ENCODE data around the gene PRIMPOL. TPM values are rescaled to one million over a fixed set of nuclear protein-coding genes. Genes with fewer than 3 reads are reported as not detected.
"Not testable (repeated sequence)": the region's sequence is repeated elsewhere in the genome, so short reads cannot be mapped to it uniquely, and the experiment has no call there.

Gene PRIMPOL
- total and polyA plus RNA-seq, 5 donors from 2014 or later: 10.1 to 20.1 (median 16.5) TPM

GRCh38 chr4:184616168-184616567 is 33.4 kb upstream of the PRIMPOL start:
- H3K4me3 ChIP-seq (ENCODE audit: low read depth, low read length); H3K27ac ChIP-seq (ENCODE audit: insufficient read depth, low read length, poor library complexity, severe bottlenecking); H3K36me3 Mint-ChIP-seq; H3K4me1 Mint-ChIP-seq; ATAC-seq (ENCODE audit: low read depth in 2 of 2); H3K27me3 ChIP-seq (ENCODE audit: control insufficient read depth, insufficient read depth, low read length); H3K4me1 ChIP-seq (ENCODE audit: control insufficient read depth, insufficient read depth, low read length, poor library complexity, severe bottlenecking); H3K9me3 ChIP-seq (ENCODE audit: control insufficient read depth in 2 of 2, low read length in 2 of 2); H3K27me3 Mint-ChIP-seq; H3K36me3 ChIP-seq (ENCODE audit: control insufficient read depth, insufficient read depth, low read length); H3K27ac Mint-ChIP-seq; H3K4me3 Mint-ChIP-seq; DNase-seq: not testable (repeated sequence)
- H3K9me3 Mint-ChIP-seq: peaks cover 0 to 10% (median 7%) of the 10 kb centered on the region in 7 donors

GRCh38 chr4:184616633-184617551 is 32.6 kb upstream of the PRIMPOL start:
- ATAC-seq (ENCODE audit: low read depth in 2 of 2) (no peak), DNase-seq (no peak)
- Mint-ChIP-seq H3K36me3 (peaks cover 7% of the 10 kb centered on the region), H3K27me3 (no peaks in the 10 kb centered on the region), H3K4me3 (no peak overlapping the region), H3K9me3 (peaks cover 0 to 10% (median 7%) of the 10 kb centered on the region in 7 donors), H3K27ac (no peak overlapping the region), H3K4me1 (no peaks in the 10 kb centered on the region)
- Histone ChIP-seq H3K27ac (ENCODE audit: insufficient read depth, low read length, poor library complexity, severe bottlenecking) (no peak overlapping the region), H3K9me3 (ENCODE audit: control insufficient read depth in 2 of 2, low read length in 2 of 2) (no peaks in the 10 kb centered on the region), H3K36me3 (ENCODE audit: control insufficient read depth, insufficient read depth, low read length) (no peaks in the 10 kb centered on the region), H3K4me3 (ENCODE audit: low read depth, low read length) (no peak overlapping the region), H3K27me3 (ENCODE audit: control insufficient read depth, insufficient read depth, low read length) (no peaks in the 10 kb centered on the region), H3K4me1 (ENCODE audit: control insufficient read depth, insufficient read depth, low read length, poor library complexity, severe bottlenecking) (no peaks in the 10 kb centered on the region)

- peaks cover 10% of the 10 kb centered on the region for H3K36me3 Mint-ChIP-seq
- H3K4me3 ChIP-seq (ENCODE audit: low read depth, low read length): no peak overlapping the region
- no peak overlapping the region for H3K27ac Mint-ChIP-seq
These were observed 31.8 kb upstream of the PRIMPOL start for GRCh38 chr4:184617600-184618196.

GRCh38 chr4:184620212-184620867 is 29.2 kb upstream of the PRIMPOL start:
- Mint-ChIP-seq H3K36me3 (peaks cover 13% of the 10 kb centered on the region), H3K27me3 (no peaks in the 10 kb centered on the region), H3K4me1 (peaks cover 0 to 13% (median 7%) of the 10 kb centered on the region in 4 donors), H3K27ac (no peak overlapping the region), H3K4me3 (no peak overlapping the region), H3K9me3 (peaks cover 0 to 3% (median 0%) of the 10 kb centered on the region in 7 donors)
- Histone ChIP-seq H3K27ac (ENCODE audit: insufficient read depth, low read length, poor library complexity, severe bottlenecking) (no peak overlapping the region), H3K4me3 (ENCODE audit: low read depth, low read length) (no peak overlapping the region), H3K4me1 (ENCODE audit: control insufficient read depth, insufficient read depth, low read length, poor library complexity, severe bottlenecking) (no peaks in the 10 kb centered on the region), H3K36me3 (ENCODE audit: control insufficient read depth, insufficient read depth, low read length) (no peaks in the 10 kb centered on the region), H3K27me3 (ENCODE audit: control insufficient read depth, insufficient read depth, low read length) (no peaks in the 10 kb centered on the region), H3K9me3 (ENCODE audit: control insufficient read depth in 2 of 2, low read length in 2 of 2) (no peaks in the 10 kb centered on the region)
- ATAC-seq (ENCODE audit: low read depth in 2 of 2) (no peak), DNase-seq (no peak)

More at GRCh38 chr4:184617600-184618196, 31.8 kb upstream of the PRIMPOL start:
- Mint-ChIP-seq H3K9me3 (peaks cover 0 to 10% (median 8%) of the 10 kb centered on the region in 7 donors), H3K4me1 (no peaks in the 10 kb centered on the region), H3K4me3 (no peak overlapping the region), H3K27me3 (no peaks in the 10 kb centered on the region)
- no peaks in the 10 kb centered on the region for H3K9me3 ChIP-seq (ENCODE audit: control insufficient read depth in 2 of 2, low read length in 2 of 2)
- H3K27ac ChIP-seq (ENCODE audit: insufficient read depth, low read length, poor library complexity, severe bottlenecking): no peak overlapping the region
- H3K27me3 ChIP-seq (ENCODE audit: control insufficient read depth, insufficient read depth, low read length): no peaks in the 10 kb centered on the region
- no peaks in the 10 kb centered on the region for H3K4me1 ChIP-seq (ENCODE audit: control insufficient read depth, insufficient read depth, low read length, poor library complexity, severe bottlenecking)
- DNase-seq (no peak), ATAC-seq (ENCODE audit: low read depth in 2 of 2) (no peak)
- no peaks in the 10 kb centered on the region for H3K36me3 ChIP-seq (ENCODE audit: control insufficient read depth, insufficient read depth, low read length)

- peaks cover 16% of the 10 kb centered on the region for H3K36me3 Mint-ChIP-seq
- no peak for ATAC-seq (ENCODE audit: low read depth in 2 of 2)
- peaks cover 2 to 24% (median 14%) of the 10 kb centered on the region in 4 donors for H3K4me1 Mint-ChIP-seq
- no peaks in the 10 kb centered on the region for H3K9me3 ChIP-seq (ENCODE audit: control insufficient read depth in 2 of 2, low read length in 2 of 2)
- no peaks in the 10 kb centered on the region for H3K27me3 ChIP-seq (ENCODE audit: control insufficient read depth, insufficient read depth, low read length)
- no peak overlapping the region for H3K4me3 ChIP-seq (ENCODE audit: low read depth, low read length)
- H3K9me3 Mint-ChIP-seq: peaks cover 0 to 2% (median 0%) of the 10 kb centered on the region in 7 donors
- H3K4me1 ChIP-seq (ENCODE audit: control insufficient read depth, insufficient read depth, low read length, poor library complexity, severe bottlenecking): no peaks in the 10 kb centered on the region
- H3K27ac ChIP-seq (ENCODE audit: insufficient read depth, low read length, poor library complexity, severe bottlenecking): no peak overlapping the region
- DNase-seq: no peak
- no peak overlapping the region for H3K27ac Mint-ChIP-seq
- no peak overlapping the region for H3K4me3 Mint-ChIP-seq
- H3K36me3 ChIP-seq (ENCODE audit: control insufficient read depth, insufficient read depth, low read length): peaks cover 5% of the 10 kb centered on the region
- no peaks in the 10 kb centered on the region for H3K27me3 Mint-ChIP-seq
These were observed 28.0 kb upstream of the PRIMPOL start for GRCh38 chr4:184621518-184621917.

GRCh38 chr4:184624504-184624903 is 25.0 kb upstream of the PRIMPOL start:
- H3K4me3 Mint-ChIP-seq; H3K4me1 ChIP-seq (ENCODE audit: control insufficient read depth, insufficient read depth, low read length, poor library complexity, severe bottlenecking); H3K4me3 ChIP-seq (ENCODE audit: low read depth, low read length); H3K27me3 ChIP-seq (ENCODE audit: control insufficient read depth, insufficient read depth, low read length); H3K9me3 Mint-ChIP-seq; H3K27ac ChIP-seq (ENCODE audit: insufficient read depth, low read length, poor library complexity, severe bottlenecking); DNase-seq; H3K27me3 Mint-ChIP-seq; H3K9me3 ChIP-seq (ENCODE audit: control insufficient read depth in 2 of 2, low read length in 2 of 2); ATAC-seq (ENCODE audit: low read depth in 2 of 2): not testable (repeated sequence)
- Mint-ChIP-seq H3K36me3 (peaks cover 43% of the 10 kb centered on the region), H3K27ac (peak overlapping the region in 1 of 3 donors; percentile 15), H3K4me1 (peaks cover 17 to 35% (median 22%) of the 10 kb centered on the region in 4 donors)
- H3K36me3 ChIP-seq (ENCODE audit: control insufficient read depth, insufficient read depth, low read length): peaks cover 33% of the 10 kb centered on the region

GRCh38 chr4:184624972-184625554 is 24.5 kb upstream of the PRIMPOL start:
- Histone ChIP-seq H3K27ac (ENCODE audit: insufficient read depth, low read length, poor library complexity, severe bottlenecking) (no peak overlapping the region), H3K4me1 (ENCODE audit: control insufficient read depth, insufficient read depth, low read length, poor library complexity, severe bottlenecking) (no peaks in the 10 kb centered on the region), H3K4me3 (ENCODE audit: low read depth, low read length) (no peak overlapping the region), H3K9me3 (ENCODE audit: control insufficient read depth in 2 of 2, low read length in 2 of 2) (no peaks in the 10 kb centered on the region), H3K36me3 (ENCODE audit: control insufficient read depth, insufficient read depth, low read length) (peaks cover 39% of the 10 kb centered on the region), H3K27me3 (ENCODE audit: control insufficient read depth, insufficient read depth, low read length) (no peaks in the 10 kb centered on the region)
- Mint-ChIP-seq H3K27me3 (no peaks in the 10 kb centered on the region), H3K9me3 (peaks cover 0 to 2% (median 0%) of the 10 kb centered on the region in 7 donors), H3K27ac (peak overlapping the region in 2 of 3 donors; percentile 65 to 83), H3K4me1 (peaks cover 17 to 35% (median 22%) of the 10 kb centered on the region in 4 donors), H3K36me3 (peaks cover 45% of the 10 kb centered on the region), H3K4me3 (peak overlapping the region in 1 of 4 donors; percentile 55)
- peak in 1 of 3 donors; percentile 42 for DNase-seq
- no peak for ATAC-seq (ENCODE audit: low read depth in 2 of 2)
